SU-DHL-6 (cell line): Measurements from ENCODE around the gene HTR1E.
"Not testable (repeated sequence)": the region's sequence is repeated elsewhere in the genome, so short reads cannot be mapped to it uniquely, and the experiment has no call there.

Source experiments
- H2AFZ ChIP-seq: fragments of 200-600 bp; sonication (generic); 2 replicates; pipeline ENCODE4 v1.6.1; 2014; ENCODE audit warnings: low read depth, mild to moderate bottlenecking, moderate library complexity, mixed read lengths, antibody characterized with exemption, low read length; ENCODE audit not compliant: severe bottlenecking
- H3F3A ChIP-seq: fragments of 200-600 bp; shearing (Covaris generic); 2 replicates; pipeline ENCODE4 v1.6.0; 2016; ENCODE audit warnings: antibody characterized with exemption, mild to moderate bottlenecking; ENCODE audit not compliant: insufficient read depth
- H3K27ac ChIP-seq: fragments of 200-600 bp; sonication (generic); 2 replicates; pipeline ENCODE4 v1.5.1; 2016; ENCODE audit warnings: low read depth, mild to moderate bottlenecking, low read length, moderate library complexity, mixed read lengths
- H3K27me3 ChIP-seq: fragments of 200-600 bp; sonication (generic), shearing (Covaris generic); 2 replicates; pipeline ENCODE4 v1.6.0; 2014; ENCODE audit warnings: mild to moderate bottlenecking, low read length
- H3K36me3 ChIP-seq: fragments of 200-600 bp; sonication (generic); 2 replicates; pipeline ENCODE4 v1.6.1; 2014; ENCODE audit warnings: mild to moderate bottlenecking, low read length, mixed read lengths
- H3K4me2 ChIP-seq: fragments of 300-600, 200-600 bp; shearing (Covaris generic), sonication (generic); 2 replicates; pipeline ENCODE4 v1.6.0; 2014; ENCODE audit warnings: low read length, low read depth, mild to moderate bottlenecking; ENCODE audit not compliant: poor library complexity, severe bottlenecking
- H3K4me3 ChIP-seq: fragments of 200-600 bp; sonication (generic); 2 replicates; pipeline ENCODE4 v1.5.1; 2014; ENCODE audit warnings: antibody characterized with exemption, low read length, mild to moderate bottlenecking, mixed read lengths; ENCODE audit not compliant: insufficient read depth, poor library complexity, severe bottlenecking
- H3K79me2 ChIP-seq: fragments of 200-600 bp; sonication (generic); 2 replicates; pipeline ENCODE4 v1.6.1; 2014; ENCODE audit warnings: mild to moderate bottlenecking, low read length, moderate library complexity; ENCODE audit not compliant: insufficient read depth
- H3K9ac ChIP-seq: fragments of 200-600 bp; sonication (generic); 2 replicates; pipeline ENCODE4 v1.7.0; 2014; ENCODE audit warnings: mild to moderate bottlenecking, low read length
- H3K9me2 ChIP-seq: fragments of 200-600 bp; sonication (generic); replicated peaks from 2 replicates; pipeline ENCODE4 v1.6.1; 2014; ENCODE audit warnings: low read length; ENCODE audit not compliant: insufficient read depth
- H3K9me3 ChIP-seq: fragments of 200-600 bp; sonication (generic); 2 replicates; pipeline ENCODE4 v1.6.1; 2014; ENCODE audit warnings: low read length, mixed read lengths; ENCODE audit not compliant: insufficient read depth
- H4K20me1 ChIP-seq: fragments of 200-600 bp; sonication (generic); 2 replicates; pipeline ENCODE4 v1.6.1; 2014; ENCODE audit warnings: low read depth, mild to moderate bottlenecking, antibody characterized with exemption, low read length, moderate library complexity, mixed read lengths
- CTCF ChIP-seq: fragments of 200-600 bp; sonication (generic); IDR thresholded peaks from one replicate; pipeline ENCODE4 v1.5.1; 2017; ENCODE audit warnings: antibody characterized with exemption, mild to moderate bottlenecking, low read length, moderate library complexity; ENCODE audit not compliant: insufficient read depth, poor library complexity, severe bottlenecking
- EZH2phosphoT487 ChIP-seq: fragments of 200-600 bp; sonication (generic), shearing (Covaris generic); conservative IDR thresholded peaks from 2 replicates; pipeline ENCODE4 v1.6.1; 2018; ENCODE audit warnings: mild to moderate bottlenecking, antibody characterized with exemption, low read length, moderate library complexity, mixed read lengths

The HTR1E gene, protein sequence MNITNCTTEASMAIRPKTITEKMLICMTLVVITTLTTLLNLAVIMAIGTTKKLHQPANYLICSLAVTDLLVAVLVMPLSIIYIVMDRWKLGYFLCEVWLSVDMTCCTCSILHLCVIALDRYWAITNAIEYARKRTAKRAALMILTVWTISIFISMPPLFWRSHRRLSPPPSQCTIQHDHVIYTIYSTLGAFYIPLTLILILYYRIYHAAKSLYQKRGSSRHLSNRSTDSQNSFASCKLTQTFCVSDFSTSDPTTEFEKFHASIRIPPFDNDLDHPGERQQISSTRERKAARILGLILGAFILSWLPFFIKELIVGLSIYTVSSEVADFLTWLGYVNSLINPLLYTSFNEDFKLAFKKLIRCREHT

GRCh38 chr6:86937219-86938079, at the start of gene HTR1E:
HTR1E (plus strand) TSS chr6:86937528; CDS start chr6:87015335, 77,807 bp downstream.
- TF ChIP-seq CTCF = no peak
- no peak for TF ChIP-seq EZH2phosphoT487
- H3K27me3 ChIP-seq = no peaks in the 10 kb centered on the region
- H3K4me2 ChIP-seq = no peak within 1 kb of the TSS
- no peak within 1 kb of the TSS for H3K27ac ChIP-seq
- H4K20me1 ChIP-seq = no peaks in the 10 kb centered on the region
- no peaks in the 10 kb centered on the region for H3K9me3 ChIP-seq
- H3K9ac ChIP-seq = no peak within 1 kb of the TSS
- no peaks in the 10 kb centered on the region for H3K36me3 ChIP-seq
- no peak within 1 kb of the TSS for H3K4me3 ChIP-seq
- H3K9me2 ChIP-seq = no peaks in the 10 kb centered on the region
- H3K79me2 ChIP-seq = no peaks in the 10 kb centered on the region
- no peaks in the 10 kb centered on the region for H3F3A ChIP-seq
- H2AFZ ChIP-seq = no peak within 1 kb of the TSS

DNA sequence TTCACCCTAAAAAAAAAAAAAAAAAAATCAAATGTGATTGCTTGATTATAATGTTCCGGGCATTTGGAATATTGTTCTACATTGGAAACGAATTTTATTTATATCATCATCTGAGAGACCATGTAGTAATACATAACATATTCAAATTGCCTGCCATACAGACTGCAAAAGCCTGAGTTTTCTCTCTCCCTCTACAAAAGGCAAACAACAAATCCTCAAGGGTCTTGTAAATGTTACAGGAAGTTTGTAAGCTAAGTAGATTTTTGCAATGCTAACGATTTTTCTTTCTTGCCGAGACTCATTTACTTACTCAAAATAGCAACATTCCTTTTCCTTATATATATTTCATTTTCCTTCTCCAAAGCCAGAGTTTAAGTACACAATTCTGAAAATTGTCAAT, 49.0 kb upstream of the HTR1E start:
- Histone ChIP-seq H3K4me2 (no peak overlapping the region), H3K79me2 (no peaks in the 10 kb centered on the region), H4K20me1 (no peaks in the 10 kb centered on the region), H2AFZ (no peak overlapping the region), H3K9me2 (no peaks in the 10 kb centered on the region), H3K27me3 (no peaks in the 10 kb centered on the region), H3K4me3 (no peak overlapping the region), H3K36me3 (no peaks in the 10 kb centered on the region), H3F3A (no peaks in the 10 kb centered on the region), H3K9ac (no peak overlapping the region), H3K27ac (no peak overlapping the region), H3K9me3 (no peaks in the 10 kb centered on the region)
- TF ChIP-seq CTCF (no peak), EZH2phosphoT487 (no peak)

GRCh38 chr6:86897265-86897664, 40.1 kb upstream of the HTR1E start:
- H3K4me2 ChIP-seq, H3K27me3 ChIP-seq, H3F3A ChIP-seq, H3K27ac ChIP-seq, H3K9me2 ChIP-seq, H3K9ac ChIP-seq, H2AFZ ChIP-seq, H3K79me2 ChIP-seq, H3K9me3 ChIP-seq, H3K4me3 ChIP-seq, H4K20me1 ChIP-seq, H3K36me3 ChIP-seq: not testable (repeated sequence)

DNA sequence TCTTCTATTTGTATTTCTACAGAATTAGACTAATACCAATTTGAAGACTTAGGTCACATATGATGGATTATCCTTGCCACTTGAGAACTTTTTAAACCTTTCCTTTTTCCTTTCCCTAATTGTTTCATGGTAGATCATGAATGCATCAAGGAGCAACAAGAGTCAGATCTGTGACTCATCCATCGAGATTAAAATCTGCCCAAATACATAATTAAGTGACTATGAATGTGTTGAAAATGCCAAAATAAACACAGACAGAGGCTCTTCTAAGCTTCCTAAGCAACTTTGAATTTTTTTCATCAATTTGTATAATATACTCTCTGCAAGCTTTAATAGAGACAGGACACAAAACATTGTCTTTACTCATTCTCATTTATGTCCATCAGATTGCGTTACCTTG, 23.5 kb upstream of the HTR1E start:
- no peak overlapping the region for H2AFZ ChIP-seq
- H3K27me3 ChIP-seq = no peaks in the 10 kb centered on the region
- no peak overlapping the region for H3K9ac ChIP-seq
- H3K4me3 ChIP-seq = no peak overlapping the region
- H3K9me3 ChIP-seq = 0 out of 2 replicates have a peak, but pooled peaks cover 8% of the 10 kb centered on the region
- TF ChIP-seq CTCF (no peak), EZH2phosphoT487 (no peak)
- no peaks in the 10 kb centered on the region for H3F3A ChIP-seq
- H3K79me2 ChIP-seq = no peaks in the 10 kb centered on the region
- H3K9me2 ChIP-seq = no peaks in the 10 kb centered on the region
- H4K20me1 ChIP-seq = no peaks in the 10 kb centered on the region
- no peaks in the 10 kb centered on the region for H3K36me3 ChIP-seq
- no peak overlapping the region for H3K4me2 ChIP-seq
- H3K27ac ChIP-seq = no peak overlapping the region
